ENCODE measurements around the gene LYPD6B.

The LYPD6B gene

GRCh38 chr2:149160195-149160594 lies 121.7 kb downstream of the LYPD6B start:
- 100% methylated on average over 1 of the region's 2 CpGs; no CpG with 5 or more reads in 1 of the 2 experiments for whole genome bisulfite sequencing, 2 experiments (ENCODE audit: insufficient coverage in 2 of 2)
- no peak overlapping the region for H3K27ac ChIP-seq (ENCODE audit: low read depth, low read length, severe bottlenecking)
- H3K9me3 ChIP-seq (ENCODE audit: control insufficient read depth, low read length) = no peaks in the 10 kb centered on the region
- no peaks in the 10 kb centered on the region for H3K36me3 ChIP-seq (ENCODE audit: control insufficient read depth, insufficient read depth, low read length)
- H3K4me3 ChIP-seq (ENCODE audit: extremely low read depth, insufficient read depth, low read length, poor library complexity, severe bottlenecking) = no peak overlapping the region
- H3K4me1 ChIP-seq (ENCODE audit: control insufficient read depth, insufficient read depth, low read length, poor library complexity, severe bottlenecking) = peaks cover 11% of the 10 kb centered on the region

- 78 to 89% methylated on average over 6 to 7 of the region's 8 CpGs for WGBS, 2 experiments (ENCODE audit: insufficient coverage in 2 of 2)
- Histone ChIP-seq H3K27ac (ENCODE audit: low read depth, low read length, severe bottlenecking) (no peak overlapping the region), H3K9me3 (ENCODE audit: control insufficient read depth, low read length) (no peaks in the 10 kb centered on the region), H3K4me3 (ENCODE audit: extremely low read depth, insufficient read depth, low read length, poor library complexity, severe bottlenecking) (no peak overlapping the region), H3K36me3 (ENCODE audit: control insufficient read depth, insufficient read depth, low read length) (no peaks in the 10 kb centered on the region), H3K4me1 (ENCODE audit: control insufficient read depth, insufficient read depth, low read length, poor library complexity, severe bottlenecking) (peaks cover 11% of the 10 kb centered on the region)
Measured at GRCh38 chr2:149160701-149161217, 122.3 kb downstream of the LYPD6B start.

- Histone ChIP-seq H3K27ac (ENCODE audit: low read depth, low read length, severe bottlenecking) (no peak overlapping the region), H3K9me3 (ENCODE audit: control insufficient read depth, low read length) (no peaks in the 10 kb centered on the region)
Measured at GRCh38 chr2:149161481-149162225, 123.2 kb downstream of the LYPD6B start.

DNA sequence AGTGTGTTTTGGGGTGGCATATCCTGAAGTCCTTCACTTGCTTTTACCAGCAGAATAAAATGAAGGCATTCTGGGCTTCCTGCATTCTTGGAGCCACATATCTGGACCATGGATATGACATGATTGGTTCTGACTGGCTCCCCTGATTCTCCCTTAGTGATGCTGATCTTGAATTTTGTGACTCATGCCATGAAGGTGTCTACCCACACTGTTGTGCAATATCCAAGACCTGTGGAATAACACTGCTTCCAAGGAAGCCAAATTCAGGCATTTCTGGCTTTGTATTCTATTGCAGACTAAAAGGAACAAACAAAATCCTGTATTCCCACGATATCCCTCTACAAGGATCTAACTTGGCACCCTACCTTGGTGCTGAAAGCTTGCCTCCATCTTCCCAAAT lies 125.8 kb downstream of the LYPD6B start:
- Histone ChIP-seq H3K4me3 (ENCODE audit: extremely low read depth, insufficient read depth, low read length, poor library complexity, severe bottlenecking) (no peak overlapping the region), H3K36me3 (ENCODE audit: control insufficient read depth, insufficient read depth, low read length) (no peaks in the 10 kb centered on the region), H3K4me1 (ENCODE audit: control insufficient read depth, insufficient read depth, low read length, poor library complexity, severe bottlenecking) (peaks cover 11% of the 10 kb centered on the region), H3K9me3 (ENCODE audit: control insufficient read depth, low read length) (no peaks in the 10 kb centered on the region), H3K27ac (ENCODE audit: low read depth, low read length, severe bottlenecking) (no peak overlapping the region)
- 29 to 60% methylated on average over 1 of the region's 1 CpG for WGBS, 2 experiments (ENCODE audit: insufficient coverage in 2 of 2)

More at GRCh38 chr2:149161481-149162225, 123.2 kb downstream of the LYPD6B start:
- 100% methylated on average over 3 of the region's 5 CpGs for WGBS, 2 experiments (ENCODE audit: insufficient coverage in 2 of 2)
- H3K36me3 ChIP-seq (ENCODE audit: control insufficient read depth, insufficient read depth, low read length) = no peaks in the 10 kb centered on the region
- H3K4me1 ChIP-seq (ENCODE audit: control insufficient read depth, insufficient read depth, low read length, poor library complexity, severe bottlenecking) = peaks cover 11% of the 10 kb centered on the region
- H3K4me3 ChIP-seq (ENCODE audit: extremely low read depth, insufficient read depth, low read length, poor library complexity, severe bottlenecking) = no peak overlapping the region

GRCh38 chr2:149164827-149165226 lies 126.3 kb downstream of the LYPD6B start:
- Histone ChIP-seq H3K36me3 (ENCODE audit: control insufficient read depth, insufficient read depth, low read length) (no peaks in the 10 kb centered on the region), H3K4me3 (ENCODE audit: extremely low read depth, insufficient read depth, low read length, poor library complexity, severe bottlenecking) (no peak overlapping the region), H3K27ac (ENCODE audit: low read depth, low read length, severe bottlenecking) (no peak overlapping the region), H3K4me1 (ENCODE audit: control insufficient read depth, insufficient read depth, low read length, poor library complexity, severe bottlenecking) (peaks cover 13% of the 10 kb centered on the region), H3K9me3 (ENCODE audit: control insufficient read depth, low read length) (no peaks in the 10 kb centered on the region)

- H3K4me1 ChIP-seq (ENCODE audit: control insufficient read depth, insufficient read depth, low read length, poor library complexity, severe bottlenecking) = peaks cover 4% of the 10 kb centered on the region
- peaks cover 7% of the 10 kb centered on the region for H3K9me3 ChIP-seq (ENCODE audit: control insufficient read depth, low read length)
- no peak overlapping the region for H3K4me3 ChIP-seq (ENCODE audit: extremely low read depth, insufficient read depth, low read length, poor library complexity, severe bottlenecking)
- no peaks in the 10 kb centered on the region for H3K36me3 ChIP-seq (ENCODE audit: control insufficient read depth, insufficient read depth, low read length)
- peak overlapping the region; percentile 6 for H3K27ac ChIP-seq (ENCODE audit: low read depth, low read length, severe bottlenecking)
- 79 to 83% methylated on average over 3 to 4 of the region's 5 CpGs for WGBS, 2 experiments (ENCODE audit: insufficient coverage in 2 of 2)
Measured at GRCh38 chr2:149167001-149167780, 128.7 kb downstream of the LYPD6B start.

DNA sequence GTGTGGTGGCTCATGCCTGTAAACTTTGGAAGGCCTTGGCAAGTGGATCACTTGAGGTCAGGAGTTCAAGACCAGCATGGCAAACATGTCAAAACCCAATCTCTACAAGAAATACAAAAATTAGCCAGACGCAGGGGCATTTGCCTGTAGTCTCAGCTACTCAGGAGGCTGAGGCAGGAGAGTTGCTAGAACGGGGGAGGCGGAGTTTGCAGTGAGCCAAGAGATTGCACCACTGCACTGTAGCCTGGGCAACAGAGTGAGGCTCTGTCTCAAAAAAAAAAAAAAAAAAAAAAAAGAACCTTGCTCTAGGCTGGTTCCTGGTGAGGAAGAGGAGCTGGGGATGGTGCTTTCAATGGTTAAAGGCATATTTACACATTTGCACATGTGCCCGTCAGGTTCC lies 129.4 kb downstream of the LYPD6B start:
- peaks cover 10% of the 10 kb centered on the region for H3K9me3 ChIP-seq (ENCODE audit: control insufficient read depth, low read length)
- 86 to 92% methylated on average over 1 to 4 of the region's 4 CpGs for WGBS, 2 experiments (ENCODE audit: insufficient coverage in 2 of 2)
- H3K4me1 ChIP-seq (ENCODE audit: control insufficient read depth, insufficient read depth, low read length, poor library complexity, severe bottlenecking) = peaks cover 4% of the 10 kb centered on the region
- H3K27ac ChIP-seq (ENCODE audit: low read depth, low read length, severe bottlenecking) = no peak overlapping the region
- no peak overlapping the region for H3K4me3 ChIP-seq (ENCODE audit: extremely low read depth, insufficient read depth, low read length, poor library complexity, severe bottlenecking)
- H3K36me3 ChIP-seq (ENCODE audit: control insufficient read depth, insufficient read depth, low read length) = no peaks in the 10 kb centered on the region

- Histone ChIP-seq H3K27ac (ENCODE audit: low read depth, low read length, severe bottlenecking) (peak overlapping the region; percentile 64), H3K36me3 (ENCODE audit: control insufficient read depth, insufficient read depth, low read length) (no peaks in the 10 kb centered on the region), H3K4me1 (ENCODE audit: control insufficient read depth, insufficient read depth, low read length, poor library complexity, severe bottlenecking) (peaks cover 4% of the 10 kb centered on the region), H3K4me3 (ENCODE audit: extremely low read depth, insufficient read depth, low read length, poor library complexity, severe bottlenecking) (no peak overlapping the region), H3K9me3 (ENCODE audit: control insufficient read depth, low read length) (peaks cover 10% of the 10 kb centered on the region)
- whole genome bisulfite sequencing, 2 experiments (ENCODE audit: insufficient coverage in 2 of 2) = 83 to 92% methylated on average over 1 to 2 of the region's 4 CpGs
Measured at GRCh38 chr2:149169656-149170055, 131.2 kb downstream of the LYPD6B start.

- Histone ChIP-seq H3K9me3 (ENCODE audit: control insufficient read depth, low read length) (peaks cover 10% of the 10 kb centered on the region), H3K4me1 (ENCODE audit: control insufficient read depth, insufficient read depth, low read length, poor library complexity, severe bottlenecking) (peaks cover 4% of the 10 kb centered on the region), H3K4me3 (ENCODE audit: extremely low read depth, insufficient read depth, low read length, poor library complexity, severe bottlenecking) (no peak overlapping the region), H3K27ac (ENCODE audit: low read depth, low read length, severe bottlenecking) (peak overlapping the region; percentile 64), H3K36me3 (ENCODE audit: control insufficient read depth, insufficient read depth, low read length) (no peaks in the 10 kb centered on the region)
- WGBS, 2 experiments (ENCODE audit: insufficient coverage in 2 of 2) = no CpG with 5 or more reads among the region's 1 CpG
Measured at GRCh38 chr2:149170156-149170555, 131.7 kb downstream of the LYPD6B start.

DNA sequence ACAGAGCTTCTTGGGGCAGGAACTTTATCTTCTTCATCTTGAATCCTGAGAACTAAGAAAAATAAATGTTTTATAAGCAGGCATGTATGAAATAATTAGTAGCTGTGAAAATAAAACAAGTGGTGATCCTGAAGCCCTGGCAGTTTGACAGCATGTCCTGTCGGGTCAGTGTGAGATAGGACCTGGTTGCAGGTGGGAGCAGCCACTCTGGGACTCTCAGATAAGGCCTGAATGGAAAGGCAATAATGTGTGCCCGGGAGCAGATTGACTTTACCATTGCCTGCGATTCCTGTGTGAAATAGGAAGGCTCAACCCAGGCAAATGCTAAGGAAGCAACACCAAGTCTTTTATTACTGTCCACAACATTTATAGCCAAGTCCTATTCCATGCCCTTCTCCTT lies 132.4 kb downstream of the LYPD6B start:
- peaks cover 4% of the 10 kb centered on the region for H3K4me1 ChIP-seq (ENCODE audit: control insufficient read depth, insufficient read depth, low read length, poor library complexity, severe bottlenecking)
- H3K9me3 ChIP-seq (ENCODE audit: control insufficient read depth, low read length) = peaks cover 10% of the 10 kb centered on the region
- H3K36me3 ChIP-seq (ENCODE audit: control insufficient read depth, insufficient read depth, low read length) = no peaks in the 10 kb centered on the region
- no peak overlapping the region for H3K4me3 ChIP-seq (ENCODE audit: extremely low read depth, insufficient read depth, low read length, poor library complexity, severe bottlenecking)
- WGBS, 2 experiments (ENCODE audit: insufficient coverage in 2 of 2) = 78 to 90% methylated on average over 3 of the region's 3 CpGs
- no peak overlapping the region for H3K27ac ChIP-seq (ENCODE audit: low read depth, low read length, severe bottlenecking)

- no peaks in the 10 kb centered on the region for H3K36me3 ChIP-seq (ENCODE audit: control insufficient read depth, insufficient read depth, low read length)
- H3K4me1 ChIP-seq (ENCODE audit: control insufficient read depth, insufficient read depth, low read length, poor library complexity, severe bottlenecking) = peaks cover 4% of the 10 kb centered on the region
- H3K4me3 ChIP-seq (ENCODE audit: extremely low read depth, insufficient read depth, low read length, poor library complexity, severe bottlenecking) = no peak overlapping the region
- H3K27ac ChIP-seq (ENCODE audit: low read depth, low read length, severe bottlenecking) = no peak overlapping the region
- no CpG with 5 or more reads among the region's 3 CpGs for WGBS, 2 experiments (ENCODE audit: insufficient coverage in 2 of 2)
- H3K9me3 ChIP-seq (ENCODE audit: control insufficient read depth, low read length) = peaks cover 10% of the 10 kb centered on the region
Measured at GRCh38 chr2:149173220-149173619, 134.7 kb downstream of the LYPD6B start.
